ENCODE data around the gene SMPX. TPM values are rescaled to one million over a fixed set of nuclear protein-coding genes. Genes with fewer than 3 reads are reported as not detected.

SMPX gene
- total RNA-seq, 2 donors from 2014 or later: 2.4 TPM; not detected in 1

DNA sequence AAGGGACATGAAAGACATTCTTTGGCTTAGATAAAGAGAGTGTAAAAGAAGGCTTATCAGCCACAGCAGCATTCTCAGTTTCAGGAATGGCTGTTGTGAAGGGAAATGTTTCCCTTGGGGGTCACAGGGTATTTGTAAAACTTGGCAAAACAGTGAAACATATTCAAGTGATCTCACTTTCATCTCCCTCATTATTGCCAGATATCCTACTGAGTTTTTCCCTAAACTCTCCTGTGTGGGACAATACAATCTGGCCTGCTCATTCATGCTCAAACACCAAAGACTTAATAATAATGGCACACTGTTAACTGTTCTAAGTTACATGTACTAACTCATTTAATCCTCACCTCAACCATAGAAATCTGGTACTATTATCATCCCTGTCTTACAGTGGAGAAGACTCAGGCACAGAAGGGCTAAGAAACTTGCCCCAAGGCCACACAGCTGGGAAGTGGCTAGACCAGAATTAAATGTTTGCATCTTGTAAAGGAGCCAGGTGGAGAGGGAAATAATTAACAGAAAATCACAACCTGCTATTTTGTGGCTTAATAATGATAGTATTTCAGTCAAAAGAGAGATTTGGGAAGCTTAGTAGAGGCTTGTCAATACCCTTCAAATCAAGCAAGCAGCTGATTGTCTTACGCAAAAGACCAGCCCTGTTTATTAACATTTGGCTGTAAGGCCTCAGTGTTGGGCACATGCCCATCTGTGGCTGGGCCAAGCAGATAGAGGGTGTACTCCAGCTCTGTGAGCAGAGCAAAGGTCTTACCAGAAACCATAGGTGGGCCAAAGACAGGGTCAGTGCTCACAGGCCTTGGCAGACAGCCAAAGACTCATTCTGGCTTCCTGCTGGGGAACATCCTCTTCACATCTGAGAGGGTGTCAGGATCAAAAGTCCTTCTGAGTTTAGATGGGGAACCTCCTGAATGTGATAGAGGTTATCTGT is 17.3 kb downstream of the SMPX start:
- Histone ChIP-seq H3K36me3 (no peaks in the 10 kb centered on the region), H3K27ac (no peak overlapping the region), H3K4me3 (no peak overlapping the region), H3K9me3 (no peaks in the 10 kb centered on the region), H3K9ac (ENCODE audit: low read depth in 2 of 2, low read length in 2 of 2) (no peak overlapping the region), H3K4me1 (no peaks in the 10 kb centered on the region), H3K27me3 (no peaks in the 10 kb centered on the region)
- DNase-seq: peak; percentile 27
- intact Hi-C loops (cut with DNase I): no loop called here
- TF ChIP-seq, protein P1, sequence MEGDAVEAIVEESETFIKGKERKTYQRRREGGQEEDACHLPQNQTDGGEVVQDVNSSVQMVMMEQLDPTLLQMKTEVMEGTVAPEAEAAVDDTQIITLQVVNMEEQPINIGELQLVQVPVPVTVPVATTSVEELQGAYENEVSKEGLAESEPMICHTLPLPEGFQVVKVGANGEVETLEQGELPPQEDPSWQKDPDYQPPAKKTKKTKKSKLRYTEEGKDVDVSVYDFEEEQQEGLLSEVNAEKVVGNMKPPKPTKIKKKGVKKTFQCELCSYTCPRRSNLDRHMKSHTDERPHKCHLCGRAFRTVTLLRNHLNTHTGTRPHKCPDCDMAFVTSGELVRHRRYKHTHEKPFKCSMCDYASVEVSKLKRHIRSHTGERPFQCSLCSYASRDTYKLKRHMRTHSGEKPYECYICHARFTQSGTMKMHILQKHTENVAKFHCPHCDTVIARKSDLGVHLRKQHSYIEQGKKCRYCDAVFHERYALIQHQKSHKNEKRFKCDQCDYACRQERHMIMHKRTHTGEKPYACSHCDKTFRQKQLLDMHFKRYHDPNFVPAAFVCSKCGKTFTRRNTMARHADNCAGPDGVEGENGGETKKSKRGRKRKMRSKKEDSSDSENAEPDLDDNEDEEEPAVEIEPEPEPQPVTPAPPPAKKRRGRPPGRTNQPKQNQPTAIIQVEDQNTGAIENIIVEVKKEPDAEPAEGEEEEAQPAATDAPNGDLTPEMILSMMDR (IDR thresholded peaks at IDR 0.05): no peak

DNA sequence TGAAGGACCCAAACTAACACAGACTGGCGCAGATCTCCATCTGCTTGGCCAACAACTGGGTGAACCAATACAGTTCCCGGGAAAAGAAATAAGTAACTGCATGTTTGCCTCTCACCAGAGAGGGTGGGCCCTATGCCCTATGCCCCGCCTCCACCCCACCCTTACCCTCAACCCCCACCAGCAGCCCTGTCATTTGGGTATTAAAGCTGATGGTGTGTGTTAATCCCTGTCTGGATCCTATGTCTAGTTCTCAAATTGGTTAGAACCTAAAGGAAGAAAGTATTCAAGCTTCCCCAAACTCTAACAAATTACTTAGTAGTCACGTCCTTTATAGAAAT is 19.0 kb downstream of the SMPX start:
- DNase-seq: no peak
- H3K27ac ChIP-seq: no peak overlapping the region
- intact Hi-C loops (cut with DNase I): no loop called here
- no peak overlapping the region for H3K4me3 ChIP-seq
- TF ChIP-seq, protein P1 (IDR thresholded peaks at IDR 0.05): no peak
- H3K36me3 ChIP-seq: no peaks in the 10 kb centered on the region
- H3K4me1 ChIP-seq: no peaks in the 10 kb centered on the region
- H3K27me3 ChIP-seq: no peaks in the 10 kb centered on the region
- H3K9ac ChIP-seq (ENCODE audit: low read depth in 2 of 2, low read length in 2 of 2): no peak overlapping the region
- H3K9me3 ChIP-seq: no peaks in the 10 kb centered on the region

- intact Hi-C loops (cut with DNase I): no loop called here
- no peak overlapping the region for H3K27ac ChIP-seq
- H3K4me1 ChIP-seq: no peaks in the 10 kb centered on the region
- H3K4me3 ChIP-seq: no peak overlapping the region
- TF ChIP-seq, protein P1 (IDR thresholded peaks at IDR 0.05): no peak
- H3K9ac ChIP-seq (ENCODE audit: low read depth in 2 of 2, low read length in 2 of 2): no peak overlapping the region
- H3K9me3 ChIP-seq: no peaks in the 10 kb centered on the region
- DNase-seq: no peak
- H3K27me3 ChIP-seq: no peaks in the 10 kb centered on the region
- H3K36me3 ChIP-seq: no peaks in the 10 kb centered on the region
These were observed 19.5 kb downstream of the SMPX start for GRCh38 chrX:21738210-21738949.

DNA sequence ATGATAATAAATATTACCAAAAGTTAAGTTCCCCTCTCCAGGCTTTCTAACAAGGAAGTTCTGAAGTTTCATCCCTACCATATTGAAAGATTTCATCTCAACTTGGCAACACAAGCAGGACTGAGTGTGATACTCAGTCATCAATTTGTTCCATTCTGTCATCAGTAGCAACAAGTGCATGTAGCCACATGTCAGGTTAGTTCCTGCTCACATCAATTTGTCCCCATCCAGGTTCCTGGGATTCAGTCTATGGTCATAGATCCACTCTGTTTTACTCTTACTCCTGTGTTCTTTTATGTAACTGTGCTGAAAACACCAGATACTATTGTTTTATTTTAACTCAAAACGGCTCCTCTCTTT is 22.2 kb downstream of the SMPX start:
- intact Hi-C loops (cut with DNase I): no loop called here
- Histone ChIP-seq H3K36me3 (no peaks in the 10 kb centered on the region), H3K4me1 (no peaks in the 10 kb centered on the region), H3K27ac (no peak overlapping the region), H3K4me3 (no peak overlapping the region), H3K9ac (ENCODE audit: low read depth in 2 of 2, low read length in 2 of 2) (no peak overlapping the region), H3K9me3 (no peaks in the 10 kb centered on the region), H3K27me3 (peaks cover 8% of the 10 kb centered on the region)
- TF ChIP-seq, protein P1 (IDR thresholded peaks at IDR 0.05): no peak
- no peak for DNase-seq

- no peak for DNase-seq
- no peak overlapping the region for H3K4me3 ChIP-seq
- H3K27ac ChIP-seq: no peak overlapping the region
- H3K27me3 ChIP-seq: peaks cover 8% of the 10 kb centered on the region
- intact Hi-C loops (cut with DNase I): no loop called here
- H3K36me3 ChIP-seq: no peaks in the 10 kb centered on the region
- no peaks in the 10 kb centered on the region for H3K9me3 ChIP-seq
- TF ChIP-seq, protein P1 (IDR thresholded peaks at IDR 0.05): no peak
- no peaks in the 10 kb centered on the region for H3K4me1 ChIP-seq
- H3K9ac ChIP-seq (ENCODE audit: low read depth in 2 of 2, low read length in 2 of 2): no peak overlapping the region
These were observed 22.7 kb downstream of the SMPX start for GRCh38 chrX:21735038-21735767.
